Activated CD4-positive, alpha-beta T cell treated with anti-CD3 and anti-CD28 coated beads, Interleukin-2, amount 10 ng/mL, durations not matched to agents 7 days and 5 days (primary cell): ENCODE measurements around the gene SNRNP200. TPM values are rescaled to one million over a fixed set of nuclear protein-coding genes. Genes with fewer than 3 reads are reported as not detected.

Experiments
- CTCF ChIA-PET: fragments of 350-600 bp; sonication (Branson Sonifier 250); formaldehyde crosslinking; loops from one replicate; lab custom pipeline; 2021; ENCODE audit warnings: antibody characterized with exemption; lab: Charles Lee
- POLR2A ChIA-PET: fragments of 350-600 bp; sonication (Branson Sonifier 250); formaldehyde crosslinking; loops from one replicate; lab custom pipeline; 2021; ENCODE audit warnings: antibody characterized with exemption; lab: Charles Lee
- DNase-seq: peaks from one replicate; pipeline ENCODE4 v3.0.0-alpha.2; 2020
- H3K27ac Mint-ChIP-seq: one replicate; pipeline ENCODE4 v1.8.0; 2021; ENCODE audit warnings: mild to moderate bottlenecking, moderate library complexity, mixed read lengths
- H3K27me3 Mint-ChIP-seq: one replicate; pipeline ENCODE4 v1.8.0; 2021; ENCODE audit warnings: mixed read lengths
- H3K36me3 Mint-ChIP-seq: one replicate; pipeline ENCODE4 v1.8.0; 2021; ENCODE audit warnings: low read depth, mixed read lengths
- H3K4me1 Mint-ChIP-seq: one replicate; pipeline ENCODE4 v1.8.0; 2021; ENCODE audit warnings: mixed read lengths
- H3K4me3 Mint-ChIP-seq: one replicate; pipeline ENCODE4 v1.8.0; 2021; ENCODE audit warnings: mild to moderate bottlenecking, moderate library complexity, mixed read lengths
- H3K9me3 Mint-ChIP-seq: one replicate; pipeline ENCODE4 v1.8.0; 2021; ENCODE audit warnings: mixed read lengths
- total RNA-seq, 2 experiments: library from RNA; stranded (reverse); gene quantifications; one replicate each; pipeline ENCODE4 v1.2.3, GENCODE V29; 2021

Gene SNRNP200
- total RNA-seq, 2 experiments from 2014 or later = 170 to 178 TPM

DNA sequence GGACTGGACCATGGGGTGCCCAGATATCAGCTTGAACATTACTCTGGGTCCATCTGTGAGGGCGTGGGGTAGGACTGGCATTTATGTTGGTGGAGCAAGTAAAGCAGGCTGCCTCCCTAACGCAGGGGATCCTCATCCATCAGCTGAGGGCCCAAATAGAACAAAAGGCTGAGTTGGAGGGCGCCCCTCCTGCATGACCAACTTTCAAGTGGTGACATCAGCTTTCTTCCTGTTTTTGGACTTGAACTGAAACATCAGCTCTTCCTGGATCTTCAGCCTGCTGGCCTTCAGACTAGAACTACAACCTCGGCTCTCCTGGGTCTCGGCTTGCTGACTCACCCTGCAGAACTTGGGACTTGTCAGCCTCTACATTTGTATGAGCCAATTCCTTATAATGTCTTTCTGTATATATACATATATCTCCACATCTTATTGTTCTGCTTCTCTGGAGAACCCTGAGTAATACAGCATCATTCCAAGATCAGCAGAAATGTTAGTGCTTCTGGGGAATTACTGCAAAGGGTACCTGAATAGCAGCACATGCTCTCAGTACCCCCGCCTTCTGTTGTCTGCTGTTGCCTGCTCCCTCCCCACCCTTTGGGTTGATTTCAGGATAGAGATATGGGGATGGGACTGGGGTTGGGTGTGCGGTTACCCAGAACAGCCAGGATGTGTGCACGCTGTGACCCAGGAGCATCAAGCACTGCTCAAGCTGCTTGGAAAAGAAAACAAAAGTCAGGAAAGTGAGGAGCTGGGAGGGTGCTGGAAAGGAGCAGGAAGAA is 59.5 kb downstream of the SNRNP200 start:
- H3K4me3 Mint-ChIP-seq = no peak overlapping the region
- peak overlapping the region; percentile 63 for H3K27ac Mint-ChIP-seq
- peaks cover 20% of the 10 kb centered on the region for H3K36me3 Mint-ChIP-seq
- CTCF ChIA-PET = interaction anchor here (0.7 to 1.4 kb wide), 7 partner anchors 8 to 263 kb away, joined by 3 read pairs; no protein-coding TSS in a partner anchor
- H3K9me3 Mint-ChIP-seq = no peaks in the 10 kb centered on the region
- POLR2A ChIA-PET = no interaction called here
- no peaks in the 10 kb centered on the region for H3K27me3 Mint-ChIP-seq
- DNase-seq = no peak
- peaks cover 63% of the 10 kb centered on the region for H3K4me1 Mint-ChIP-seq

DNA sequence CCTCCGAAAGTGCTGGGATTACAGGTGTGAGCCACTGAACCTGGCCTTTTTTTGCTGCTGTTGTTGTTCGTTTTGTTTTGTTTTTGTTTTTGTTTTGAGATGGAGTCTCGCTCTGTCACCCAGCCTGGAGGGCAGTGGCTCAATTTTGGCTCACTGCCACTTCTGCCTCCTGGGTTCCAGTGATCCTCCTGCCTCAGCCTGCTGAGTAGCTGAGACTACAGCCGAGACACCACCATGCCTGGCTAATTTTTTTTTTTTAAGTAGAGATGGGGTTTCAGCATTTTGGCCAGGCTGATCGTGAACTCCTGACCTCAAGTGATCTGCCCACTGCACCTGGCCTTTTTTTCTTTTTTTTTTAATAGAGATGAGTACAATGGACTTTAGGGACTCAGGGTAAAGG is 61.5 kb downstream of the SNRNP200 start:
- CTCF ChIA-PET = interaction anchor here (0.7 to 2.8 kb wide), 4 partner anchors 11 to 105 kb away, joined by 3 to 11 read pairs (median 4); no protein-coding TSS in a partner anchor
- Mint-ChIP-seq H3K27ac (peak overlapping the region; percentile 51), H3K4me1 (peaks cover 60% of the 10 kb centered on the region), H3K27me3 (no peaks in the 10 kb centered on the region), H3K9me3 (no peaks in the 10 kb centered on the region), H3K36me3 (peaks cover 18% of the 10 kb centered on the region), H3K4me3 (no peak overlapping the region)
- DNase-seq = no peak
- POLR2A ChIA-PET = no interaction called here

DNA sequence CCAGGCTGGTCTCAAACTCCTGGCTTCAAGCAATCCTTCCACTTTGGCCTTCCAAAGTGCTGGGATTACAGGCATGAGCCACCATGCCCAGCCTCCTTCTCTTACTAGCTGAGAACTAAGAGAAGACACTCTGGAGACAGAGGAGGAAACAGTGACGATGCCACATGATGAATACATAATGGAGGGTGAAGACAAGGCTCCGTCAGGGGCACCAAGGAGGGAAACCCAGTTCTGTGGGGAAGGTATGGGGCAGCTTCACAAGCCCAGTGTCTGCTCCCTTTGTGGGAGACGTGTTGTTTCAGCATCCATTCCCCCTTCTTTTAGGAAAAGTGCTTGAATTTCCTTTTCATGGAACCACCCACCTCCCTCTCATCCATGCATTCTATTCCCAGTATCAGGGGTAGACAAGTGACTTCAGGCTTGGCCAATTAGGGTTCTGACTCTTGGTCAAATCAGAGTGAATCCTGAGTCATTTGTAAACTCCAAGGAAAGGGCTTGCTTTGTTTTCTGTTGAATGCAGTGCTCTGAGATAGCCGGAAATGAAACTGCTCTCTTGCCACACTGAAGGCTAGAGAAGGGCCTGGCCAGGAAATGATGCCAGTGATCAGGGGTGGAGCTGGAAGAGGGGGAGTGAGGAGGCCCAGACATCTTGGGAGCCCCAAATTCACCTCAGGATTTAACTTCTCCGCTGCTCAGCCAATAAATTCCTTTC is 63.3 kb downstream of the SNRNP200 start:
- POLR2A ChIA-PET = interaction anchor here (1.1 kb wide), 1 partner anchor 34 kb away, joined by 4 read pairs; the partner anchor contains the start of gene STARD7
- CTCF ChIA-PET = interaction anchor here (0.6 to 2.8 kb wide), 15 partner anchors 8 to 978 kb away, joined by 3 to 11 read pairs (median 3); partner anchors contain the start of gene ASTL
- H3K36me3 Mint-ChIP-seq = peaks cover 15% of the 10 kb centered on the region
- peak; percentile 71 for DNase-seq
- no peaks in the 10 kb centered on the region for H3K27me3 Mint-ChIP-seq
- H3K27ac Mint-ChIP-seq = peak overlapping the region; percentile 95
- H3K4me3 Mint-ChIP-seq = peak overlapping the region; percentile 41
- no peaks in the 10 kb centered on the region for H3K9me3 Mint-ChIP-seq
- peaks cover 51% of the 10 kb centered on the region for H3K4me1 Mint-ChIP-seq

GRCh38 chr2:96241227-96241626 is 64.1 kb downstream of the SNRNP200 start:
- Mint-ChIP-seq H3K27me3 (no peaks in the 10 kb centered on the region), H3K4me3 (no peak overlapping the region), H3K36me3 (peaks cover 15% of the 10 kb centered on the region), H3K27ac (peak overlapping the region; percentile 95), H3K9me3 (no peaks in the 10 kb centered on the region), H3K4me1 (peaks cover 44% of the 10 kb centered on the region)
- POLR2A ChIA-PET = no interaction called here
- CTCF ChIA-PET = interaction anchor here (0.5 to 2.9 kb wide), 12 partner anchors 8 to 102 kb away, joined by 3 to 9 read pairs (median 3); partner anchors contain the start of genes ASTL and STARD7
- no peak for DNase-seq

DNA sequence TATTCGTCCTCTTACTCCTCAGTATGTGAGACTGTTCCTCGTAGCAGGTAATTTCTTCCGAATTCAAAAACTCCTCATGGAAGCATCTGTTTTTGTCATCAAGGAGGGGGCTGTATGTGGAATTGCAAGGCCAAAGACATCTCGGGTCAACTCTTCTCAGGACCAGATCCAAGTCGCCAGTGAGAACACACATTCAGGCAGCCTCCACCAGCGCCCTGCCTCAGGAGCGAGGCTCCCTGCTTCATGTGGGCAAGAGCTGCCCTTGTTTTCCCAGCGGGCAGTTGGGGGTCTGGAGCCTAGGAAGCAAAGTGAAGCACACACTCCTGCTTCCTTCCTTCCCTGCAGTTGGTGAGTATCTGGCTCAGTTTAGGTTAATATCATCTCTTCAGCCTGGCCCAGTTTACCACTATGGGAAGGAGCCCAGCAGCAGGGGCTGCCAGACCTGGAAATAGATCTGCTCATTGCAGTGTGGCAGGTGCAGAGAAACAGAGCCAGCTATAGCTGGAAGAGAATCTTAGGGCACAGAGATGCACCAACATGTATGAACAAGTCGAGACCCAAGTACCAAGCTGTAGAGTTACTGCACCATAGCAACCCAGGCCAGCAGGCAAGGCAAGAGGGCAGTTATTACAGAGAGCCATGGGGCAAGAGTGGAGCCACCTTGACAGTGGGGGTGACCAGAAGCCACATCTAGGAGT is 64.9 kb downstream of the SNRNP200 start:
- POLR2A ChIA-PET = no interaction called here
- H3K27ac Mint-ChIP-seq = peak overlapping the region; percentile 9

GRCh38 chr2:96239745-96240264 is 65.5 kb downstream of the SNRNP200 start:
- Mint-ChIP-seq H3K4me3 (no peak overlapping the region), H3K4me1 (peaks cover 32% of the 10 kb centered on the region), H3K36me3 (peaks cover 5% of the 10 kb centered on the region), H3K27me3 (no peaks in the 10 kb centered on the region), H3K27ac (no peak overlapping the region), H3K9me3 (no peaks in the 10 kb centered on the region)
- CTCF ChIA-PET = interaction anchor here (0.8 to 2.9 kb wide), 7 partner anchors 9 to 123 kb away, joined by 3 to 9 read pairs (median 3); partner anchors contain the start of genes ASTL and STARD7
- POLR2A ChIA-PET = no interaction called here
- DNase-seq = no peak

More for the DNA sequence above, 64.9 kb downstream of the SNRNP200 start:
- DNase-seq = no peak
- no peak overlapping the region for H3K4me3 Mint-ChIP-seq
- H3K9me3 Mint-ChIP-seq = no peaks in the 10 kb centered on the region
- H3K4me1 Mint-ChIP-seq = peaks cover 36% of the 10 kb centered on the region
- H3K36me3 Mint-ChIP-seq = peaks cover 8% of the 10 kb centered on the region
- no peaks in the 10 kb centered on the region for H3K27me3 Mint-ChIP-seq
- CTCF ChIA-PET = interaction anchor here (0.5 to 2.9 kb wide), 9 partner anchors 10 to 123 kb away, joined by 3 to 9 read pairs (median 4); partner anchors contain the start of genes ASTL and STARD7

GRCh38 chr2:96239091-96239490 is 66.3 kb downstream of the SNRNP200 start:
- ChIA-PET POLR2A (no interaction called here), CTCF (interaction anchor here (0.8 to 2.9 kb wide), 6 partner anchors 8 to 122 kb away, joined by 3 to 9 read pairs (median 4); partner anchors contain the start of gene STARD7)
- no peak overlapping the region for H3K27ac Mint-ChIP-seq

GRCh38 chr2:96238266-96238665 is 67.1 kb downstream of the SNRNP200 start:
- POLR2A ChIA-PET = no interaction called here
- no peak overlapping the region for H3K27ac Mint-ChIP-seq

More at GRCh38 chr2:96239091-96239490, 66.3 kb downstream of the SNRNP200 start:
- no peaks in the 10 kb centered on the region for H3K9me3 Mint-ChIP-seq
- H3K4me1 Mint-ChIP-seq = peaks cover 29% of the 10 kb centered on the region
- H3K36me3 Mint-ChIP-seq = peaks cover 2% of the 10 kb centered on the region
- H3K27me3 Mint-ChIP-seq = no peaks in the 10 kb centered on the region
- no peak for DNase-seq
- H3K4me3 Mint-ChIP-seq = no peak overlapping the region

DNA sequence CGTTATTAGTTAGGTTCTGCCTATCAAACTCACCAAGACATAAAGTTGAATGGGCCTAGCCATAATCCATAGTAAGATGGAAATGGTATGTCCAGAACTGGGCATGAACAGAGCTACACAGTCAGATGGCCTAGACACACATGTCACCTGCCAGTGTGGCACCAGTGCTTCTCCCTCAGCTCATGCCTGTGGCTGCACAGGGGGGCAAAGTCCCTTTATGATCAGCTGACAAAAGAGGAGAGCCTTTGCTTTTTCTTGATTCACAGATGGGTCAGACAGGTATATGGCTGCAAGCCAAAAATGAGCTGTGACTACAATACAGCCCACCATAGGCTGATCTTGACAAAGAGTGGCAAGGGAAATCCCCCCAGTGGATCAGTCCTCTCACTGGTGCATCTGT is 68.5 kb downstream of the SNRNP200 start:
- Mint-ChIP-seq H3K4me3 (no peak overlapping the region), H3K27ac (peak overlapping the region; percentile 1), H3K27me3 (no peaks in the 10 kb centered on the region), H3K9me3 (no peaks in the 10 kb centered on the region), H3K36me3 (no peaks in the 10 kb centered on the region), H3K4me1 (peaks cover 14% of the 10 kb centered on the region)
- ChIA-PET CTCF (interaction anchor here (1.0 to 1.5 kb wide), 3 partner anchors 16 to 69 kb away, joined by 3 read pairs; no protein-coding TSS in a partner anchor), POLR2A (interaction anchor here (0.6 kb wide), 1 partner anchor 104 kb away, joined by 3 read pairs; no protein-coding TSS in a partner anchor)
- DNase-seq = no peak

More at GRCh38 chr2:96238266-96238665, 67.1 kb downstream of the SNRNP200 start:
- Mint-ChIP-seq H3K27me3 (no peaks in the 10 kb centered on the region), H3K4me1 (peaks cover 28% of the 10 kb centered on the region), H3K4me3 (no peak overlapping the region), H3K9me3 (no peaks in the 10 kb centered on the region), H3K36me3 (peaks cover 2% of the 10 kb centered on the region)
- CTCF ChIA-PET = interaction anchor here (0.9 to 2.9 kb wide), 4 partner anchors 12 to 30 kb away, joined by 3 to 9 read pairs (median 4); partner anchors contain the start of gene STARD7
- no peak for DNase-seq

DNA sequence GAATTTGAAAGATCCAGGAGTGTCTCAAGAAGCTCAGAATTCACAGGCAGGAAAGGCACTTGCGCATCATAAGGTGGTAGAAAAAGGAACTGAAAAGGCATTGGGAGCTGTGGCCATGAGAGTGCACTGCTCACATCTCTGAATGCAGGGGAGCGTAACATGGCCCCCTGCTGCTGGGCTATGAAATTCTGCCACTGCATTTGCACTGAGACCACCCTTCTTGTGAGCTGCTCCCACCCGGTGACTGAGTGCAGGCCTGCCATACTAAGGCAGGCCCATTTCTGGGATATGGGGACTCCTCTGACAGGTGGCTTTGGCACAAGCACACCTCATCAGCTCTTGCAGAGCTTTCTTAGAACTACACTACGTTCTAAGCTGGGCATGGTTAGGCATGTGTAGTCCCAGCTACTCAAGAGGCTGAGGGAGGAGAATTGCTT is 71.4 kb downstream of the SNRNP200 start:
- POLR2A ChIA-PET = no interaction called here
- H3K9me3 Mint-ChIP-seq = no peaks in the 10 kb centered on the region
- H3K4me3 Mint-ChIP-seq = no peak overlapping the region
- peaks cover 2% of the 10 kb centered on the region for H3K36me3 Mint-ChIP-seq
- H3K27me3 Mint-ChIP-seq = no peaks in the 10 kb centered on the region
- H3K27ac Mint-ChIP-seq = no peak overlapping the region
- CTCF ChIA-PET = interaction anchor here (1.2 to 2.5 kb wide), 4 partner anchors 9 to 26 kb away, joined by 3 to 11 read pairs (median 4); partner anchors contain the start of gene STARD7
- no peaks in the 10 kb centered on the region for H3K4me1 Mint-ChIP-seq
- no peak for DNase-seq

- no peaks in the 10 kb centered on the region for H3K27me3 Mint-ChIP-seq
- peaks cover 2% of the 10 kb centered on the region for H3K36me3 Mint-ChIP-seq
- H3K27ac Mint-ChIP-seq = no peak overlapping the region
- H3K4me1 Mint-ChIP-seq = no peaks in the 10 kb centered on the region
- DNase-seq = no peak
- H3K4me3 Mint-ChIP-seq = no peak overlapping the region
- CTCF ChIA-PET = interaction anchor here (1.2 to 2.5 kb wide), 4 partner anchors 8 to 25 kb away, joined by 3 to 11 read pairs (median 4); partner anchors contain the start of gene STARD7
- POLR2A ChIA-PET = no interaction called here
- H3K9me3 Mint-ChIP-seq = no peaks in the 10 kb centered on the region
Measured at GRCh38 chr2:96233436-96233835, 71.9 kb downstream of the SNRNP200 start.
